ENCODE results near the gene DLL1.

- TF ChIP-seq, protein P1, sequence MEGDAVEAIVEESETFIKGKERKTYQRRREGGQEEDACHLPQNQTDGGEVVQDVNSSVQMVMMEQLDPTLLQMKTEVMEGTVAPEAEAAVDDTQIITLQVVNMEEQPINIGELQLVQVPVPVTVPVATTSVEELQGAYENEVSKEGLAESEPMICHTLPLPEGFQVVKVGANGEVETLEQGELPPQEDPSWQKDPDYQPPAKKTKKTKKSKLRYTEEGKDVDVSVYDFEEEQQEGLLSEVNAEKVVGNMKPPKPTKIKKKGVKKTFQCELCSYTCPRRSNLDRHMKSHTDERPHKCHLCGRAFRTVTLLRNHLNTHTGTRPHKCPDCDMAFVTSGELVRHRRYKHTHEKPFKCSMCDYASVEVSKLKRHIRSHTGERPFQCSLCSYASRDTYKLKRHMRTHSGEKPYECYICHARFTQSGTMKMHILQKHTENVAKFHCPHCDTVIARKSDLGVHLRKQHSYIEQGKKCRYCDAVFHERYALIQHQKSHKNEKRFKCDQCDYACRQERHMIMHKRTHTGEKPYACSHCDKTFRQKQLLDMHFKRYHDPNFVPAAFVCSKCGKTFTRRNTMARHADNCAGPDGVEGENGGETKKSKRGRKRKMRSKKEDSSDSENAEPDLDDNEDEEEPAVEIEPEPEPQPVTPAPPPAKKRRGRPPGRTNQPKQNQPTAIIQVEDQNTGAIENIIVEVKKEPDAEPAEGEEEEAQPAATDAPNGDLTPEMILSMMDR (IDR thresholded peaks at IDR 0.05) = no peak
- TF ChIP-seq POLR2A (IDR thresholded peaks at IDR 0.05) = no peak
Observed at GRCh38 chr6:170253910-170254269, 37.0 kb downstream of the DLL1 start.

Data from body of pancreas (tissue), 4 donors.